ENCODE results near the gene BCR.
A peak's percentile ranks its signal among the peaks of the same experiment; 100 is the strongest.

Gene BCR

DNA sequence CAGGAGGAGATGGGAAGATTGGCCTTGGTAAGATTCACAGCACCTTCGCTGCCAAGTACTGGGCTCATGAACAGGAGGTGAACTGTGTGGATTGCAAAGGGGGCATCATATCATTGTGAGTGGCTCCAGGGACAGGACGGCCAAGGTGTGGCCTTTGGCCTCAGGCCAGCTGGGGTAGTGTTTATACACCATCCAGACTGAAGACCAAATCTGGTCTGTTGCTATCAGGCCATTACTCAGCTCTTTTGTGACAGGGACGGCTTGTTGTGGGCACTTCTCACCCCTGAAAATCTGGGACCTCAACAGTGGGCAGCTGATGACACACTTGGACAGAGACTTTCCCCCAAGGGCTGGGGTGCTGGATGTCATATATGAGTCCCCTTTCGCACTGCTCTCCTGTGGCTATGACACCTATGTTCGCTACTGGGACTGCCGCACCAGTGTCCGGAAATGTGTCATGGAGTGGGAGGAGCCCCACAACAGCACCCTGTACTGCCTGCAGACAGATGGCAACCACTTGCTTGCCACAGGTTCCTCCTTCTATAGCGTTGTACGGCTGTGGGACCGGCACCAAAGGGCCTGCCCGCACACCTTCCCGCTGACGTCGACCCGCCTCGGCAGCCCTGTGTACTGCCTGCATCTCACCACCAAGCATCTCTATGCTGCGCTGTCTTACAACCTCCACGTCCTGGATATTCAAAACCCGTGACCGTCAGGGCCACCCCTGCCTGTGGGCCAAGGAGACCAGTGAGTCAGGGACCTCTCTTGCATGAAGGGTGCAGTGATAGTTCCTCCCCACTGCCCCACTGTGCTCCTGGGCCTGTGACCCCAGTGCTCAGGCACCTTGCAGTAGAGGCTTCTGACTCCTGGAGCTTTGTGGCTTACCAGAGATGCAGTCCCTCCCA, 83.6 kb downstream of the BCR start:
- no peak for DNase-seq

DNA sequence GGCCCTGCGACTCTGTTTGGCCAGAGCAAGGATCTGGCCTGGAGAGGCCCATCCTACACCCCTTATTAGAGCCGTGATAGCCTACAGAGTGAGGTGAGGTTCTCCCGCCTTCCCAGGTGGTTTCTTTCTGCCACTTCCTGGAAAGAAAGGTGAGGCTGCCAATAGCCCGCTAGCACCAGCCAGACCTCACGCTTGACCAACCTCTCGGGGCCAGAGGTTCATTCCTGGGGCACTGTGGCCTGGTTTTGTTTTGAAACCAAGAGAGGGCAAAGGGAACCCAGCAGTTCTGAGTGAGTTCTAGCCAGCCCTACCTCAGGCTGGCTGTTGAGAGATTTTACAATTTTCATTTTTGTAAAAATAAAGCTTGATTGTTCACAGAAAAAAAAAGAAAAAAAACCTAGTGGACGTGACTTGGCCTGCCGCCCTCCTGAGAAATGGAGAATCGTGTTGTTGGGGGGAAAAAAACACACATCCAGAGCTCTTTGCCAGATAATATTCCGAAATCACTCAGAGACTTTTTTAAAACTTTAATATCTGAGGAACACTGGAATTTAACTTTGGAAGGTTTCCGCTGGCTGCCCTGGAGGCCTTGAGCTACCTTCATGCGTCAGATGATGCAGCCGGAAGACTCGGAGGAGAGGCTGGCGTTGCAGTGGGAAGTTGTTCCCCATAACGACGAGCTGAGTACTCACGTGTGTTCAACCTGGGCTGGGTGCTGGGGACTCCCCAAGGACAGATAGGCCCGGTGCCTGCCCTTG, 84.5 kb downstream of the BCR start:
- no peak for DNase-seq

DNA sequence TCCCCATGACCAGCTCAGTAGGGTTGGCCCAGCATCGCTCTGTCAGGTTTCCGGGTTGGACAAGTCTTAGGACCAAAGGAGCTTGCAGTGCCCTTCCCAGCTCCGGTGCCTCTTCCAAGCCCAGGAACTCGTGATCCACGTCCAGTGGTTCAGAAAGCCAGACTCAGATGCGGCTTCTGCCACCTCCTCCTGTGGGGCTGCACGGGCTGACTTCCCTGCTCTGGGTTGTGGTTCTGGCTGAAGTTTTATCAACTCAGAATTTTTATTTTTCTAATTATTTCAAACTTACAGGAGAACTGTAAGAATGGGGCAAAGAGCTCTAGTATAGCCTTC, 85.0 kb downstream of the BCR start:
- no peak for DNase-seq

DNA sequence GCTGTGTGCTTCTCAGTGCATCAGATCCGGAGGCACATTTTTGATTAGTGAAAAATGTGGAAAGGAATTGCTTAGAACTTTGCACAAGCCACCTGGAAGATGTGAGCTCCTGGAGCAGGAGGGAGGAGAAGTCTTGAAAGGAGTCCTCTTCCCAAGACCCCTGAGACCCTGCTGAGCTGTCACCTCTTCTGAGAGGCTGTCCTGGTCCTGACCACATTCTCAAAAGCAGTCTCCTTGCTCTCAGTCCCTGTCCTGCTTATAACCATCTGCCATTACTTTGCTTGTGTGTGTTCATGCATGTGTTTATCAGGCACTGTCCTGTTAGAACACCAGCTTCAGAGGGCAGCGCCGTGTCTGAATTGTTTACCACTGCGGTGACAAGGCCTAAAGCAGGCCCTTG, 86.5 kb downstream of the BCR start:
- DNase-seq, result no peak

DNA sequence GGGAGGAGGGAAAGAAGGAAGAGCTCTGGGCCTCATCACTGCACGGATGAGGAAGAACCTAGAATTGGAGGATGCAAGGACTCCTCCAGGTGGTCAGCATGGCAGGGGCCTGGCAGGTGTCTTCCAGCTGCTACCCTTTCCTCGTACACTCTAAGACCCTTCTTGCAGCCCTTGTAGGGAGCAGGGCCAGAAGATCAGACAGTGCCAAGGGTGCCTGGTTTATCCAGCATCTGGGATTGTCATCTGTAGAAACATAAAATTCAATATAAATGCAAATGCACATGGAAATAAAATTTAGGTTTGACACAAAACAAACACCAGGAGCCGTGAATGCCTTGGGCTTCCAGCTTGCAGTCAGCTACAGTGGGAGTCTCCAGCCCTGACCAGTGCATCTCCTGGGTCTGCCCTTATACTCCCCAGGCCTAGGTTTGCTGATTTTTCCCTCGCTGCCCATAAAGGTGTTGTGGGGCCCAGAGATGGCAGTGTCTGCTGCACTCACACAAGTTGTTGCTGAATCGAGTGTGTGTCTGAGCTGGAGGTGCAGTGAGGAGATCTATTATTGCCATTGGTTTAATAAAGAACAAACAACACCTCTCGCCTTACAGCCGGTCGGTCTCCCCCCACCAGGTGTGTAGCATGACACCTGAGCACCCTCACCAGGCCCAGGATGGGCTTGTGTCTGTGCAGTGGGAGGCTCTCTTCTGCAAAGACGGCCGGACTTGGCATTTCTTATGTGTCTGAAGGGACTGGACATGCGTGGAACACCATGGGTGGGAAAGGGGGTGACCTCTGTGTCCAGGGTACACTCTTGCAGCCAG, 87.1 kb downstream of the BCR start:
- DNase-seq, result no peak

DNA sequence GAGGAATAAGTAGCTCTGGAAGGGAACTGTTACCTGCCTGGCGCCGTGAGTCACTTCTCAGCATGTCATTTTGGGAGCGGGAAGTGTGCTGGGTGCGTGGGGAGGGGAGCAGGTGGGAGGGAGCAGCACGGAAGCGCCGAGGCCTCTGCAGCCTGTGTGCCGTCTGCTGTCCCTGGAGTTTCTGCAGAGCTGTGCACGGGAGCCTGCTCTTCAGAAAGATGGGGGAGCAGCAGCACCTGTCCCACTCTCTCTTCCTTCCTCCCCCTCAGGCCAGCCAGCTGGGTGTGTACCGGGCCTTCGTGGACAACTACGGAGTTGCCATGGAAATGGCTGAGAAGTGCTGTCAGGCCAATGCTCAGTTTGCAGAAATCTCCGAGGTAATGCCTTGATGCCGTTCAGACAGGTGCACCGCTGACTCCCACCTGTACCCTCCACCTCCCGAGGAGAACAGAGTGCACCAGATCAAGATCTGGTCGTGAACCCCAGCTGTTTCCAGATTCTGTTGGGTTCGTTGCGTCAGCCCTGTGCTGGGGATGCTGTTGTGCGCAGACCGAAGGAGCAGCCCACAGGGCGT, 87.9 kb downstream of the BCR start:
- DNase-seq, result no peak

DNA sequence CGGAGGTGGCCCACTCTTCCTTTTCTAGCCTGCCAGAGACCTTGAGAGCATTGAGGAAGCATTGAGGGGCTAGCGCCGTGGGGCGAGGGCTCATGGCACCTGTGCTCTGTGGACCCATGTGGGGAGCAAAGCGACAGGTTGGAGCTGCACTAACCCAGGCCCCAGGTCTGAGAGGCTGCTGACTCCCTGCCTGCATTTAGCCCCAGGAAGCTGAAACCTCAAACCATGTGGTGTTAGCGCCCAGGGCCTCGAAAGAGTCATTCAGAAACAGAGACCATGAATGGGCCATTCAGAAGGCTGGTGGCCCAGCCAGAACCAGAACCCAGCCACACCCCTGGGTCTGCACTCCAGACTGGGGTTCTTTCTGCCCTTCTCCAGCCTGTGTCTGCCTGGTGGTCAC, 88.6 kb downstream of the BCR start:
- no peak for DNase-seq

DNA sequence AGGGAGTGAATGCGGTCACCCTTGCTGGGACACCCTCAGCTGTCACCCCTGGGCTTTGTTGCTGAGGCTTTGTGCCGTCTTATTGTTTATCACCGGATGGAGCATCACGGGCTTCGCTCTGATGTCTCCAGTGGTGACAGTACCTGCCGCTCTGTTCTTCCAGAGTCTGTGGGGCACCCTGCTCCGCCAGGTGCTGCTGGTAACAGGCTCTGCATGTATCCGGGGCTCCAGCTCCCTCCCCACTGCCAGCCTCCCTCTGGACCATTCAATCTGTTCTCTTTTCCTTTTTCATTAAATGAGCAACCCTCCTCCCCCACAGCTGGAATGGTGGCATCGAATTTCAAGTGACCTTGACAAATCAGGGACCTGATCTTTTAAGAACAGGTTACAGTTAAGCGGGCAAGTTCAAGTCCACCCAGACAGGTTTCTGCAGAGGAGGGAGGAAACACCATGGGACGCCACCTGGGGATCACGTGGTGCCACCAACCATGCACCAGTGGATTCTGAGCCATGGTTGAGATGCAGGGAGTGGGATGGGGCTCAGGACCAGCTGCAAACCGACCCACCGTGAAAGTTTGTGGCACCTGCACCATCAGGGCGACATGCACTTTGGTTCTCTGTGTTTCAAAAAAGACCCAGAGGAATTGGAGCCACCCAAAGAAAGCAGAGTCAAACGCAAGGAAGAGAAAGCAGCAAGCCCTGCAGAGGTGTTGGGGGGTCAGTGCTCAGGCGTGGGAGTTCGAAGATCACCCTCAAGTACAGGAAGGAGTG, 89.3 kb downstream of the BCR start:
- no peak for DNase-seq

DNA sequence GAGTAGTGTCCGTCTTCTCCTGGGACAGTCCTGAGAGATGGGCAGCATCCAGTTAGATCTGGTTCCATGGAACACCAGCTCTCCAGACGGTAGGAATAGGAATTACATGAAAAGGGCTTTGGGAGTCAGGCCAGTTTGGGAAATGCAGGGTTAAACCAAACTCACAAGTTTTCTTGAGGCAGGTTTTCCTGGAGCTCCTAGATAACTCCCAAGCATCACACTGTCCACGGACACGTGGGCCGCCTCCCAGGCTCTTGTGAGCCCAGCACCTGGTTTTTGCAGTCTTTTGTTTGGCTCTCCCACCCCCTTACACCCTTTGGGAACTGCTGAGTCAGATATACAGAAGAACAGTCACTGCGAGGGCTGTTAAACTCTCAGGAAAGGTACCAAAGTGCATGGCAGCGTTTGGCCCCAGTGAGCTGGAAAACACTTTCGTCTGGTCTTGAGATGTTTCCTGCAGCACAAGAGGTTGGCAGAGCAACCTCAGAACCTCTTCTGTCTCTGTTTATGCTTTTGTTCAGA, 90.0 kb downstream of the BCR start:
- no peak for DNase-seq

DNA sequence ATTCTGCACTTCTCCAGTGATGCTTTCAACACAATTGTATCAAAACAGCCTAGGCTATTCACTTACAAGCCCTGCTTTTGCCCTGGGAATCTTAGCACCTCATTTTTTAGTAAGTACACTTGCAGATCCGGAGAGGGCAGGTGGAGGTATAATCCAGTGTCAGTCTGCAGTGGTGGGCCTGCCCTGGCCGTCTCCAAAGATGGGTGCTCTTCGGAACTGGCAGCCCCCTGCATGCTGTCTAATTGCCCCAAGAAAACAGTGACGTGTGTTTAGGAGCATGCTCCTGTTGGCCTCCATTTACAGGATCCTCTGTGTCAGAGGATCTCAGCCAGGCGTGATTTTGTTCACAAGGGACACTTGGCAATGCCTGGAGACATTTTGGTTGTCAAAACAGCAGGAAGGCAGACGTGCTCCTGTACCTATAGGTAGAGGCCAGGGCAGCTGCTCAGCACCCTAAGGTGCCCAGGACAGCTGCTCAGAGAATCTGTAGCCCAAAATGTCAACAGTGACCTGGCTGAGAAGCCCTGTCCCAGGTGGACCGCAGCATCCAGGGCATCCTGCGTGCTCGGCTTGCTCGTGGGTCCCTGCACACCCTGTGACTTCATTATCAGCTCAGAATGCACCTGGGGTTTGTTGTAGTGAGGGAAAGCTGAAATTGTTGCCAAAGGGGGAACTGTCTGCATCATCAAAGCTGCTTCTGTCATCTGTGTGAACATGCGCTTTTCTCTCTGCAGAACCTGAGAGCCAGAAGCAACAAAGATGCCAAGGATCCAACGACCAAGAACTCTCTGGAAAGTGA, 90.7 kb downstream of the BCR start:
- no peak for DNase-seq

DNA sequence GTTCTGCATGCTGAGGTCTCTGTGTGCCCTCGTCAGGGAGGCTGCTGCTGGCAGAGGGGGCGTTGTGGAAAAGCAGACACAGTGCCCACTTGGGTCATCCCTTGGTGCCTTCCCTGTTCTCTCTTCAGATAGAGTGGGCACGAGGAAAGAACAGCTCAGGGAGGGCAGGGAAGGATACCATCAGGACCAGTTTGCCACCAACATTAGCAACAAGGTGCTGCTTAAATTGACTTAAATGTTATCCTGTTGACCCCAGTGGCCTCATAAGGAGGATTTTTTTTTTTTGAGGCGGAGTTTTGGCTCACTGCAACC, 91.2 kb downstream of the BCR start:
- no peak for DNase-seq

DNA sequence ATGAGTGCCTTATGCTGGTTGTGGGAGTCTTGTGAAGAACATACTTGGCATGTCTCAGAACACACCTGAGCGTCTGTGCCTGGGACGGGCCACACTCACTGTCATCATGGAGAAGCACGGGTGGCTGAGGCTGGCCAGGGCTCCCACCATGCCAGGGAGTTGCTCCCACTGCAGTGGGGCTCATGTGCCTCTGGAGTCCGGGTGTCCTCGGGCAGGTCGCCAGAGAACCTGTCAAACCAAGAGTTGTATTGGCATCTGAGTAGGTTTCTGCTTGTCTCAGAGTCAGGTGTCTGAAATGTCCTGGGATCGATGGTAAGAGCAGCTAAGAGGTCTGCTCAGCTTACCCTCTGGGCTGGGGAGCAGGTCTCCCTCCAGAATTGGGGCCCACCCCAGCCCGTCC, 92.1 kb downstream of the BCR start:
- no peak for DNase-seq

DNA sequence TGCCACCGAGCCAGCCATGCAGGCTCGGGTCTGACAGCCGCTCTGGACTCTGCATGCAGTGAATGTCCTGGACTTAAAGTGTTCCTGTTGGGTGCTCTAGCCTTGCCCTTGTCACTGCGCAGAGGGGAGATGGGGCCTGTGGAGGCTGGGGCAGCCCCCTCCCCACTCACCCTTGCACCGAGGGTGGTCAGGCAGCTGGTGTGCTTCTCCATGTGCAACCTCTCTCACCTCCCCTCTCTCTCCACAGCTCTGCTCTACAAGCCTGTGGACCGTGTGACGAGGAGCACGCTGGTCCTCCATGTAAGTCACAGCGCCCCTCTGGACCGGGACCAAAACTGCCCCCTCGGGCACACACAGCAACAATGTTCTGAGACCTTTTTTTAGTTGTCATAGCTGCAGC, 92.5 kb downstream of the BCR start:
- no peak for DNase-seq

DNA sequence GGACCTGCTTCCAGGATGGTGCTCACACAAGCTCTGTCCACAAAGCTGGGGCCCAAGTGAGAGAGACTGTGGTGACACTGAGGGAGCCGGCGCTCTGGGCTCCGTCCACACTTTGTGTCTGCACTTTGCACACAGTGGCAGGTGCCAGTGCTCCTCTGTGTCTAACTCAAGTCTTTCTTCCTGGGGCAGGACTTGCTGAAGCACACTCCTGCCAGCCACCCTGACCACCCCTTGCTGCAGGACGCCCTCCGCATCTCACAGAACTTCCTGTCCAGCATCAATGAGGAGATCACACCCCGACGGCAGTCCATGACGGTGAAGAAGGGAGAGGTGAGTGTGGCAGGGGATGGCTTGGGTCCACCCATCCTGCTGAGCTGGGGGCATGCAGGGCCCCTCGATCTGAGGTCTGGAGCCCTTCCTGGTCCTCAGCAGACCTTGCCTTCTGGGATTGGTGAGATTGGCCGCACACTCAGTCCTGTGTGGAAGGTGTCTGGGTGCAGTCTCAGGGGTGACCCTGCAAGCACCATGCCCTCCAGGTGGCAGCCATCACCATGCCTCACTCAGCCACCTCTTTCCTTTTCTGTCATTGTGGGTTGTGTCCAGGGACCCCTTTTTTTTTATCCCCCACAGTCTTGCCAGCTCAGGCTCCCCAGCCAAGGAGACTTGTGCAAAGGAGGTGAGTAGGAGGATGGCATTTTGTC, 93.3 kb downstream of the BCR start:
- DNase-seq, result no peak

DNA sequence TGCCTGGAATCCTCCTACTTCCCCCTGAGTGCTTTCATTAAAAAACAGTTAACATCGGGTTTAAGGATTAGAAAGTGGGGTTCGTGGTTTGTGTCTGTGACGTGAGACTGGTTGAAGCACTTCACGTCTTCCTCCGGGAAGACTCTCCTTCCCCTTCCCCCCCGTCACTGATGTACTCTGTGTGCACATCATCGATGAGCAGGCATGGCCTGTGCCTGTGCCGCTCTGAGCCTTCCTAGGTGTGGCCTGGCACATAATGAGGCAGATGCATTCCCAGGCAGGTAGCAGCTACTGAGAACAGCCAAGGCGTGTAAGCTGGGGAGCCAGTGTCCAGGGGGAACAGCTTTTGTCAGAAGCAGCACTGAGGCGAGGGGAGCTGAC, 93.8 kb downstream of the BCR start:
- no peak for DNase-seq

DNA sequence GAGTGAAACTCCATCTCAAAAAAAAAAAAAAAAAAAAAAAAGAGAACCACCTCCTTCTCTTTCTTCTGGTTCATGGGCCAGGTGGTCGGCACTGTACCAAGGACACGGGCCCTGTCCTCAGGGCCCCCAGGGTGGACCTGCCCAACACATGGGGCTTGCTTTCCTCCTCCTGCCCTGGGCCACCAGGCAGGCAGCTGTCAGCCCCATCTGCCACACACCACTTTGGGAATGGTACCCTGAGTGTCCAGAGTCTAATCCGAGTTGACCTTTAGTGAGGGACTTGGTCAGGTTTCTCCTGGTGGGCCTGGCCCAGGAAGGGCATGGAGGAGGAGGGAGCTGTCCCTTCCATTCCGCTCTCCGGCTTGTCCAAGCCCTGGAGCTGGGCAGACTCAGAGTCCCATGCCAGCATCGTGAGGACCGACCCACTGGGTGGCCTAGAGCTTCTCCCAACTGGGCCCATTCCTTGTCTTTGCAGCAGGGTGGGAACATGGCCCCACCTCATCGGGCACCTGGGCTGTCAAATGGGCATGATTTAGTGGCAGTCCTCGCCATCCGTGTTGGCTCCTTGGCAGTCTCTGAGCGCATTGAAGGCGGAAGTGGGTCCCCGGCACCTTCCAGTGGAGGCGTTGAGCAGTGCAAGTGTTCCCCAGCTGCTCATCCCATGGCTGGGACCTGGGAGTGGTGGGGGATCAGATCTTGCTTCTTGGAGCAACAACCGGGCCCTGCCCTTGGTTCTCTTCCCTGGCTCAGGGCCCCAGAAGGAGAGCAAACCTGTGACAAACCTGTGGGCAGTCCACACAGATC, 94.8 kb downstream of the BCR start:
- DNase-seq, result no peak

DNA sequence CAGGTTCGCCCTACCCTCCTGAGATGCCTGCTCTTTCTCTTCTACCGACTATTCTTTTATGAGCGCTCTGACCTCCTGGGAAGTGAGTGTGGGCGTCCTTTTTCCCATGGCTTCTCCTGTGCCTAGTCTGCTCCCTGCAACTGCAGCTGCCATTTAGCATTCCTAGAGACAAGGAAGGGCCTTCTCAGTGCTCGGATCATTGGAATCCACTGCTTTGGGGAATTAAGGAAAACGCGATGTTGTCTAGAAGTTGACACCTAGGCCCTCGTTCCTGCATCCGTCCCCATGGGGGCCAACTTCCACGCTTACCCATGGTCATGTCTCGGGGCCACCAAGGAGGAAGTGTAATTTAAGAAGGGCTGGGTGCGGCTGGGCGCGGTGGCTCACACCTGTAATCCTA, 95.4 kb downstream of the BCR start:
- DNase-seq, result no peak

DNA sequence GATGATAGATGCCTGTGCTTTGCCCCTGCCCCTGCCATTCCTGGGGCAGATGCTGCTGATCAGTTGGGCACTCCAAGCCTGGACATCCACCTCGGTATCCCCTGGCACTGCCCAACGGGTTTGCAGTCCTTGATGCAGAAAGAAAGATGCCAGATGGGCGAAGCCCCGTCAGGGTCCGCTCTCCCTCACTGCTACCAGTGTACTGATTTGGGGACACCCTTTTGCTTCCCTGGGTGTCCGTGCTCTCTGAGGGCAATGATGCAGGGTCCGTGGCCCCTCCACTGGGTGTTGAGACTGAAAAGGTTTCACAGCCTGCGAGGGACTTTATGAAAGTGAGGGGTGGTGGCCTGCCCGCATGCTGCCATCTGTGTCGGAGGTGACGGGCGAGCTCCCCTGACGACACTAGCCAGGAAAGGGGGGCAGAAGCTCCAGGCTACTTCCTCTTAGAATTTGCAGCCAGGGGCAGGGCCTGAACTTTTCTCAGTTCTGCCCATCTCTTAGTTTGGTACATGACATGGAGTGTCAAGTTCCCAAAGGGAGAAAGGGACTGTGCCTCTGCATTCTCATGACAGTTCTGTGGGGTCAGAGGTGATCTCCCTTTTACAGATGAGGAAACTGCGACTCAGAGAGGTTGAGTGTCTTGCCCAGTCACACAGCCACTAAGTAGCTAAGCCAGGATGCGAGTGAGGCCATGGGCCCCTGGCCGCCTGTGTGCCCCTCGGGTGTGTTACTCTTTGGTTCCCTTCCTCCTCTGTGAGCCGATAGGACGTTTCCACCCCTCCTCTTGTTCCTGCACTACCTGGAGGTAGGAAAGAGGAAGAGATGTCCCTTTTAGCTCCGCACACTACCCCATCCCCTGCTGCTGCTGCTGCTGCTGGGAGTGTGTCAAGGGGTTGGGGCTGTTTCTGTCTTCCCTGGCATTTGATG, 96.6 kb downstream of the BCR start:
- peak in 1 of 2 donors; percentile 1 for DNase-seq

Measured in inflammatory macrophage treated with lipopolysaccharide for 1 hour (primary cell).